Endothelial cell of umbilical vein (primary cell): ENCODE measurements around the gene UBXN6. TPM values are rescaled to one million over a fixed set of nuclear protein-coding genes. Genes with fewer than 3 reads are reported as not detected.

ENCODE experiments used
- BruUV-seq: library from RNA; stranded (reverse); fragments of 400-500 nt; replicated peaks from 2 replicates; lab custom pipeline; 2021; lab: Mats Ljungman, UMichigan
- CTCF ChIA-PET: fragments of 300-600, 350-600 bp; sonication (Branson Sonifier 250); formaldehyde crosslinking; loops from one replicate; lab custom pipeline; 2021; ENCODE audit warnings: antibody characterized with exemption, inconsistent platforms; lab: Charles Lee
- POLR2A ChIA-PET: fragments of 300-600, 350-600 bp; sonication (Branson Sonifier 250); formaldehyde crosslinking; loops from one replicate; lab custom pipeline; 2021; ENCODE audit warnings: antibody characterized with exemption, inconsistent platforms; lab: Charles Lee
- DNase-seq: peaks from one replicate; pipeline ENCODE4 v3.0.0-alpha.2; 2011; ENCODE audit warnings: low read depth, low spot score
- FAIRE-seq: peaks from 2 replicates; lab custom pipeline; 2011; peaks lifted over from hg19 to GRCh38; lab: Jason Lieb, UNC
- H2AFZ ChIP-seq: 2 replicates; pipeline ENCODE4 v1.6.0; 2012; ENCODE audit warnings: low read depth, low read length, control low read depth, inconsistent platforms
- H3K27ac ChIP-seq: 2 replicates; pipeline ENCODE4 v1.5.1; 2011; ENCODE audit warnings: low read depth, mild to moderate bottlenecking, control low read depth, low read length, moderate library complexity; ENCODE audit not compliant: insufficient read depth
- H3K27me3 ChIP-seq, 2 experiments: 2 replicates each; pipeline versions ENCODE4 v1.6.0 to v1.6.1; 2011; ENCODE audit warnings: low read length in 2 of 2, mixed read lengths in 1 of 2; ENCODE audit not compliant: control insufficient read depth in 2 of 2, insufficient read depth in 2 of 2
- H3K36me3 ChIP-seq, 2 experiments: 2 replicates in 1 of 2; 3 replicates in 1 of 2; pipeline ENCODE4 v1.5.1; 2011; ENCODE audit warnings: low read length in 2 of 2, mild to moderate bottlenecking in 1 of 2, moderate library complexity in 1 of 2; ENCODE audit not compliant: control insufficient read depth in 2 of 2, insufficient read depth in 2 of 2; ENCODE audit errors: extremely low read depth in 1 of 2
- H3K4me1 ChIP-seq: 3 replicates; pipeline ENCODE4 v1.5.1; 2011; ENCODE audit warnings: mild to moderate bottlenecking, low read length; ENCODE audit not compliant: control insufficient read depth, insufficient read depth; ENCODE audit errors: extremely low read depth
- H3K4me2 ChIP-seq: 2 replicates; pipeline ENCODE4 v1.6.1; 2011; ENCODE audit warnings: low read length, control low read depth, mixed read lengths; ENCODE audit not compliant: insufficient read depth
- H3K4me3 ChIP-seq, 3 experiments: fragments of 200-600 bp in 1 of 3; sonication (generic), shearing (Covaris generic) in 1 of 3; replicated peaks in 1 of 3; 2 replicates each; pipeline ENCODE4 v1.5.1; 2011 to 2016; ENCODE audit warnings: control low read depth in 3 of 3, low read length in 3 of 3, mild to moderate bottlenecking in 2 of 3, inconsistent platforms in 1 of 3, low read depth in 1 of 3, moderate library complexity in 1 of 3; ENCODE audit not compliant: insufficient read depth in 1 of 3
- H3K79me2 ChIP-seq: 2 replicates; pipeline ENCODE4 v1.6.0; 2012; ENCODE audit warnings: low read length, inconsistent platforms; ENCODE audit not compliant: control insufficient read depth, insufficient read depth
- H3K9ac ChIP-seq: replicated peaks from 2 replicates; pipeline ENCODE3; 2011; ENCODE audit warnings: low read length, control low read depth; ENCODE audit not compliant: insufficient read depth; ENCODE audit errors: extremely low read depth
- H3K9me1 ChIP-seq: replicated peaks from 3 replicates; pipeline ENCODE4 v1.6.0; 2011; ENCODE audit warnings: mild to moderate bottlenecking, low read length; ENCODE audit not compliant: control insufficient read depth, insufficient read depth; ENCODE audit errors: extremely low read depth
- H3K9me3 ChIP-seq: replicated peaks from 2 replicates; pipeline ENCODE4 v1.5.1; 2012; ENCODE audit warnings: low read length, inconsistent platforms; ENCODE audit not compliant: control insufficient read depth, insufficient read depth
- H4K20me1 ChIP-seq: replicated peaks from 2 replicates; pipeline ENCODE3; 2011; ENCODE audit warnings: mild to moderate bottlenecking, low read length; ENCODE audit not compliant: control insufficient read depth, insufficient read depth; ENCODE audit errors: extremely low read depth
- EZH2 ChIP-seq: IDR thresholded peaks from 2 replicates; pipeline ENCODE4 v1.6.1; 2012; ENCODE audit warnings: borderline replicate concordance, low read depth, mild to moderate bottlenecking, moderate library complexity, low read length, inconsistent platforms; ENCODE audit not compliant: severe bottlenecking
- FOS ChIP-seq: IDR thresholded peaks from 2 replicates; pipeline ENCODE4 v1.6.1; 2011; ENCODE audit warnings: mild to moderate bottlenecking, low read length, moderate library complexity, borderline replicate concordance; ENCODE audit not compliant: insufficient read depth
- GATA2 ChIP-seq: IDR thresholded peaks from 2 replicates; pipeline ENCODE4 v1.7.0; 2011; ENCODE audit warnings: low read depth, mild to moderate bottlenecking, moderate library complexity, mixed read lengths, low read length; ENCODE audit not compliant: insufficient read length, insufficient read depth
- JUN ChIP-seq: IDR thresholded peaks from 2 replicates; pipeline ENCODE4 v1.6.1; 2011; ENCODE audit warnings: borderline replicate concordance, low read depth; ENCODE audit not compliant: insufficient read length, insufficient read depth
- MAX ChIP-seq: IDR thresholded peaks from 2 replicates; pipeline ENCODE4 v1.6.1; 2011; ENCODE audit not compliant: insufficient read depth, insufficient read length
- MYC ChIP-seq: IDR thresholded peaks from one replicate; pipeline ENCODE4 v1.6.1; 2011; ENCODE audit warnings: mild to moderate bottlenecking, low read depth, low read length
- POLR2A ChIP-seq: IDR thresholded peaks from 2 replicates; pipeline ENCODE4 v1.6.1; 2012; ENCODE audit warnings: low read depth, mild to moderate bottlenecking, control low read depth, low read length
- POLR2AphosphoS5 ChIP-seq: IDR thresholded peaks from 2 replicates; pipeline ENCODE4 v1.6.1; 2012; ENCODE audit warnings: low read depth, mild to moderate bottlenecking, control low read depth, low read length, moderate library complexity; ENCODE audit not compliant: insufficient read depth
- dilution Hi-C: fragments of 300-500 bp; cut with MboI; formaldehyde crosslinking; loops from one replicate; pipeline ENCODE4 v1.15.0; 2019; ENCODE audit warnings: low sequenced_read_pairs; ENCODE audit not compliant: extremely low pct_ligation_motif_present
- intact Hi-C: fragments of 100-400 bp; cut with micrococcal nuclease; formaldehyde crosslinking; loops from one replicate; pipeline ENCODE4 v1.10.0; 2022
- polyA plus RNA-seq, 4 experiments: library from polyadenylated mRNA; depleted of rRNA in 3 of 4; stranded (reverse) in 3 of 4; unstranded in 1 of 4; fragments of >200 nt; gene quantifications; 2 replicates each; pipeline versions ENCODE4 v1.2.1 to v1.2.3, GENCODE V29; 2011 to 2012; ENCODE audit warnings: missing spikeins in 1 of 4
- total RNA-seq: library from RNA; stranded (reverse); gene quantifications from 2 replicates; pipeline ENCODE4 v1.2.3, GENCODE V29; 2021
- TF ChIP-seq, protein P1 (sequence below), 2 donors: IDR thresholded peaks; 1 replicate in 1 of 2; 2 replicates in 1 of 2; pipeline ENCODE4 v1.5.1; 2011; ENCODE audit warnings: low read length in 2 of 2, mild to moderate bottlenecking in 2 of 2, moderate library complexity in 2 of 2, control low read depth in 1 of 2, inconsistent platforms in 1 of 2, low read depth in 1 of 2; ENCODE audit not compliant: insufficient read depth in 1 of 2; ENCODE audit errors: extremely low read depth in 1 of 2

Gene UBXN6
- total and polyA plus RNA-seq, 2 donors (not counting 3 experiments of a cell fraction or from before 2014, with no cell fraction given) = 78.5 to 93.7 TPM

DNA sequence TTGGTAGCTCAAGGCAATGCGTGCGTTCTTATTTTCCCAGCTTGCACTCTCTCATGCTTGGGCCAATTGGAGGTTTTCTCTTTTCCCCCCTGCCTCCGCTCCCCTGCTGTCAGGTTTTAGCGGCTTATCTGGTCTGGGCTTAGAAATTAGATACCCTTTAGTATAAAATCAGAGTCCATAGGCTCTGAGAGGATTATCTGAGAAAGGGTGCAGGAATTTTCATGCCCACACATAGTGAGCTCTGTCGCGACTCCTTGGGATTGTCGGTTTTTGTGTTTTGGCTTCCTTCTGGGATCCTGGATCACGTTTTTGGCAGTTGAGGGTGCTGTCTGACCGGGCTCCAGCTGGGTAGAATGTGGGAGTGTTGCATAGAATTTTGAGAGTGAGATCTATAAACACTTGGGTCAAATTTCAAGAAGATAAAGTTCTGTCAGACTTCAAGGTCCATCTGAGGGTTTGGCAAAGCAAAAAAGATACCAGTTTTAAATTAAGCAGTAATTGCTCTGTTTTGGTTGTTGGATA is 42.7 kb downstream of the UBXN6 start:
- H3K27ac ChIP-seq = no peak overlapping the region
- H4K20me1 ChIP-seq = no peaks in the 10 kb centered on the region
- BruUV-seq = no TSS peak
- ChIA-PET POLR2A (no interaction called here), CTCF (interaction anchor here (1.6 kb wide), 1 partner anchor 57 kb away, joined by 4 read pairs; the partner anchor contains the start of gene HDGFL2)
- no peak overlapping the region for H3K9ac ChIP-seq
- H2AFZ ChIP-seq = no peak overlapping the region
- intact Hi-C loops (no loop called here), dilution Hi-C loops (loop anchor here (10.0 kb wide), 1 partner anchor 50 kb away; no protein-coding TSS in a partner anchor)
- H3K4me2 ChIP-seq = no peak overlapping the region
- DNase-seq (no peak), FAIRE-seq (no peak)
- H3K36me3 ChIP-seq = no peaks in the 10 kb centered on the region
- H3K4me3 ChIP-seq = no peak overlapping the region
- no peaks in the 10 kb centered on the region for H3K9me3 ChIP-seq
- H3K79me2 ChIP-seq = peaks cover 20% of the 10 kb centered on the region
- no peaks in the 10 kb centered on the region for H3K27me3 ChIP-seq
- TF ChIP-seq POLR2A = no peak
- no peak for TF ChIP-seq JUN
- TF ChIP-seq POLR2AphosphoS5 = no peak
- TF ChIP-seq GATA2 = no peak
- no peak for TF ChIP-seq MAX
- TF ChIP-seq FOS = no peak
- TF ChIP-seq, protein P1, sequence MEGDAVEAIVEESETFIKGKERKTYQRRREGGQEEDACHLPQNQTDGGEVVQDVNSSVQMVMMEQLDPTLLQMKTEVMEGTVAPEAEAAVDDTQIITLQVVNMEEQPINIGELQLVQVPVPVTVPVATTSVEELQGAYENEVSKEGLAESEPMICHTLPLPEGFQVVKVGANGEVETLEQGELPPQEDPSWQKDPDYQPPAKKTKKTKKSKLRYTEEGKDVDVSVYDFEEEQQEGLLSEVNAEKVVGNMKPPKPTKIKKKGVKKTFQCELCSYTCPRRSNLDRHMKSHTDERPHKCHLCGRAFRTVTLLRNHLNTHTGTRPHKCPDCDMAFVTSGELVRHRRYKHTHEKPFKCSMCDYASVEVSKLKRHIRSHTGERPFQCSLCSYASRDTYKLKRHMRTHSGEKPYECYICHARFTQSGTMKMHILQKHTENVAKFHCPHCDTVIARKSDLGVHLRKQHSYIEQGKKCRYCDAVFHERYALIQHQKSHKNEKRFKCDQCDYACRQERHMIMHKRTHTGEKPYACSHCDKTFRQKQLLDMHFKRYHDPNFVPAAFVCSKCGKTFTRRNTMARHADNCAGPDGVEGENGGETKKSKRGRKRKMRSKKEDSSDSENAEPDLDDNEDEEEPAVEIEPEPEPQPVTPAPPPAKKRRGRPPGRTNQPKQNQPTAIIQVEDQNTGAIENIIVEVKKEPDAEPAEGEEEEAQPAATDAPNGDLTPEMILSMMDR (IDR thresholded peaks at IDR 0.05; ENCODE audit: extremely low read depth in 1 of 2, insufficient read depth in 1 of 2, low read depth in 1 of 2, low read length in 2 of 2) = no peak
- no peak for TF ChIP-seq MYC
- no peak for TF ChIP-seq EZH2
- H3K4me1 ChIP-seq = no peaks in the 10 kb centered on the region
- no peaks in the 10 kb centered on the region for H3K9me1 ChIP-seq
